Mammary epithelial cell (primary cell): ENCODE data around the gene CEP120.

Experiments
- CTCF ChIP-seq, 2 donors: IDR thresholded peaks in 1 of 2; conservative IDR thresholded peaks in 1 of 2; 2 replicates each; pipeline ENCODE4 v1.5.1; 2011 to 2012; ENCODE audit warnings: inconsistent platforms in 2 of 2, low read length in 2 of 2, mild to moderate bottlenecking in 2 of 2, control low read depth in 1 of 2, low read depth in 1 of 2; ENCODE audit not compliant: insufficient read depth in 1 of 2; ENCODE audit errors: extremely low read depth in 1 of 2
- EZH2 ChIP-seq: IDR thresholded peaks from 2 replicates; pipeline ENCODE4 v1.6.1; 2012; ENCODE audit warnings: low read length, inconsistent platforms, borderline replicate concordance

- TF ChIP-seq CTCF (conservative IDR thresholded peaks at IDR 0.05 in 1 of 2, IDR thresholded peaks at IDR 0.05 in 1 of 2; ENCODE audit: extremely low read depth in 1 of 2, insufficient read depth in 1 of 2, low read depth in 1 of 2, low read length in 2 of 2): no peak
- TF ChIP-seq EZH2: no peak
These were observed 32.2 kb downstream of the CEP120 start for GRCh38 chr5:123391009-123391408.
